Stimulated activated CD4-positive, alpha-beta T cell treated with anti-CD3 and anti-CD28 coated beads, TNF-alpha, amount 100 ng/mL, for 24 hours (primary cell): ENCODE measurements around the gene MRGPRG.

Source experiments
- DNase-seq, 3 experiments: peaks; one replicate each; pipeline ENCODE4 v3.0.0-alpha.2; 2020; ENCODE audit warnings: low read depth in 3 of 3

The MRGPRG gene

DNA sequence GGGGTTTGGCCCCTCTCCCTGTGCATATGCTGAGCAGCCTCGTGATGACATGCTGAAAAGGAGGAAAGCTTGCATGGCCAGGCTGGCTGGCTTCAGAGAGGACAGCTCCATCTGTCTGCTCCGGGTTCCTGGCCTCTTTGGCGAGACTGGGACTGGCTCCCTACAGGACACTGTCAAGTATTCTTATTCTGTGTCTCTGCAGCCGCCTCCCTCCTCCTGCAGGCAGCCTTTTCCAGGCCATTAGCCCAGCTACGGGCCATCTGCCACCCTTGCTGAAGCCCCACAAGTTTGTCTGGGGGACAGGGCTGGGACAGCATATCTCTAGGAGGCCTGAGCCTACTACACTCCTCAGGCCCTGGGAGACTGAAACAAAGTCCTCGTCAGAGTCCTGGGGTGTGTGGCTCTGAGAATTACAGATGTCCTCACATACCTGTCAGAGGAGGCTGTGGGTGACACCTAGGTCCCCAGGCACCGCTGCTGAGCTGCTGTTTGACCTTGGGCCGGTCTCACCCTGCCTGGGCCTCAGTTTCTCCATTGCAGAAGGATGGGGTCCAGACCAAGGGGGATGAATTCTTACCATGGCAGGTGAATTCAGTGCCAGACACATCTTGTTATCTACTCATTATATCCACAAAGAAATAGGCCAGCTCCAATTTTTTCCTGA, 11.0 kb downstream of the MRGPRG start:
- DNase-seq = no peak

DNA sequence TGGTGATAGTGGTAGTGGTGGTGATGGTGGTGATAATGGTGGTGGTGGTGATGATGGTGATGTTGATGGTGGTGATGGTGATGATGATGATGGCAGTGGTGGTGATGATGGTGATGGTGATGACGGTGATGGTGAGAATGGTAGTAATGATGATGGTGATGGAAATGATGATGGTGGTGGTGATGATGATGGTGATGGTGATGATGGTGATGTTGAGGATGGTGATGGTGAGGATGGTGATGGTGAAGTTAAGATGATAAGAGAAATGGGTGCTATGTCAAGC, 11.8 kb downstream of the MRGPRG start:
- DNase-seq = no peak

- no peak for DNase-seq
Observed at GRCh38 chr11:3206156-3206921, 12.3 kb downstream of the MRGPRG start.

GRCh38 chr11:3205261-3206155, 13.1 kb downstream of the MRGPRG start:
- no peak for DNase-seq

DNA sequence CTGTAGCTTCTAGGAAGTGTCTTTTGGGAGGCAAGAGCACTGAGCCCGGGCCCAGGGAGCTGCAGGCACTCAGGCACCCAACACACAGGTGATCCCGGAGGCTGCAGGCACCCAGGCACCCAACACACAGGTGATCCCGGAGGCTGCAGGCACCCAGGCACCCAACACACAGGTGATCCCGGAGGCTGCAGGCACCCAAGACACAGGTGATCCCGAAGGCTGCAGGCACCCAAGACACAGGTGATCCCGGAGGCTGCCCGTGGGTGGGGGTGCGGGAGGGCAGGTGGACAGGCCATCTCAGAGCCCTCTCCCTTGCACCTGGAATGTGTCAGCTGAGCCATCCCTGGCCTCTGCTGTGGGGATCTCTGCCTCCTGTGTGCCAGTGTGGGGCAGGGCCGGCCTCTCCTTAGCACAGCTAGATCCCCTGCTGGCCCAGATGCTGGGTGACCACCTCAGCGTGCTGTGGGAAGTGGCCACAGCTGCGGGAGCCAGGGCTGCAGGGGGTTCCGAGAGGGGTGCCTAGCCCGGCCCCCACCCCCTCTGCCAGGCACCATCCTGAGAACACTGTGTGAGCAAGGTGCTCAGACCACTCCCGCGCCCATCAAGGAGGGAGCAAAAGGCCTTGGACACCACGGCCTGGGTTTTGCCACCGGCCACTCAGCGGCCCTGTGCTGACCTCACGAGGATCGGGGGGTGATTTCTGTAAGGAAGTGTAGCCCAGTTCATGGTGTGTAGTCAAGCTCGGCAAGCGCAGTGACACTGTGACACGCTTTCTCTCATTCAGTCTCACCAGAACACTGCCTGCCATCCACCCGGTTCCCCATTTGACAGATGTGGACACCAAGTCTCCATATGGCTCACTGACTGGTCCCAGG, 14.2 kb downstream of the MRGPRG start:
- no peak for DNase-seq

GRCh38 chr11:3203221-3204043, 15.2 kb downstream of the MRGPRG start:
- no peak for DNase-seq

- DNase-seq = no peak
Observed at GRCh38 chr11:3202759-3203158, 15.9 kb downstream of the MRGPRG start.

DNA sequence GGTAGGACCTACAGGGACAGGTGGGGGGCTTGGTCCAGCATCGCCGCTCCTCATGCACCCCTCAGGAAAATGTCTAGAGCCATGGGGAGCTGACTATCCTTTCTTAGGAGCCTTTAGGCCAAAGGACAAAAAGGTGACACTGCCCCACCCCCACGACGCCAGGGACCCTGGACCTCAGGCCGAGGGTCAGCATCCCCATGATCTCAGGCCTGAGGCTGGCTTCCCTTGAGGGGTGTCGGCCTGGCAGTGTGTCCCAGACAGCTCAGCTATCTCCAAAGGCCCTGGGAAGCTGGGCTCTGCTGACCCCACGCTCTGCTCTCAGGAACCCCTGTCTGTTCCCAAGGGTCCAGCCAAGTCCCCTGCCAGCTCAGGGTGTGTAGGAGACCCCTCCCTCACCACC, 16.3 kb downstream of the MRGPRG start:
- DNase-seq = no peak

DNA sequence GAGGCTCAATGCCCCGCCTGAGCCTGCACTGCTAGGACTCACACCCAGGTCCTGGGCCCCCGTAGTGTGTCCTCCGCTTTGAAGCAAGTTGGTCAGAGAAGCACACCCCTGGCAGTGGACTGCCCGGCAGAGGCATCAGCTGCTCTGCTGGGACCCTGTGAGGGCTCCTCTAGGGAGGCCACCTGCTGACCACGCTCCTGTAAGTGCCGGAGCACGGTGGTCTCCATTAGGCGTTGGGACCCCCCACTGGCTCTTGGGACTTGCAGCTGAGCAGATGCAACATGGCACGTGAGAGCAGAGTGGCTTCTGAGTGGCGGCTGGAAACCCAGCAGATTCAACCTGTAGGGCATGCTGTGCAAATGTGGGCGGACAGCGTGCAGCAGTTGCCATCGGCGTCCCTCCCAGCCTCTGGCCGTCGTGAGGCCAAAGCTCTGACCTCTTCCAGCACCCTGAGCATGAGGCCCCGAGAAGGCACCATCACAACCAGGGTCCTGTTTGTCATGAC, 16.9 kb downstream of the MRGPRG start:
- no peak for DNase-seq

DNA sequence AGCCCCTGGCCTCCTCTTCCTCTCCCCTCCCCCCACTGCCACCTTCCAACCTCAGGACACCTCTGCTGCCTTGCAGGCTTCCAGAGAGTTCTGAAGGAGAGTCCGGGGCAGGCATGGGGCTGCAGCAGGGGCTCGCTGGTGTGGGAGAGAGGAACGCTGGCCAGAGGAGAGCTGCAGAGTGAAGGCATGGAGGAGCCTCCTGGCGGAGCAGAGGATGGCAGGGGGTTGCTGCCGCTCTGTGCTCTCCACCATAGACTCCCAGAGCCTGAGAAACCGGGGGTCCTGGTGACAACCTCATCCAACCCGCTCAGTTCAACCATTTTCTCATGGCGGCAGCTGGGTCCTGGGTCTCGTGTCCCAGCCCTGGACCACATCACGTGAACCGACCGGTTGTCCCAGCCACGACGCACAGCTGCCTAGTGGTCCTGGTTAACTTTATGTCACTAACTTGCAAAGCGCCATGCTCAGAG, 17.5 kb downstream of the MRGPRG start:
- no peak for DNase-seq

DNA sequence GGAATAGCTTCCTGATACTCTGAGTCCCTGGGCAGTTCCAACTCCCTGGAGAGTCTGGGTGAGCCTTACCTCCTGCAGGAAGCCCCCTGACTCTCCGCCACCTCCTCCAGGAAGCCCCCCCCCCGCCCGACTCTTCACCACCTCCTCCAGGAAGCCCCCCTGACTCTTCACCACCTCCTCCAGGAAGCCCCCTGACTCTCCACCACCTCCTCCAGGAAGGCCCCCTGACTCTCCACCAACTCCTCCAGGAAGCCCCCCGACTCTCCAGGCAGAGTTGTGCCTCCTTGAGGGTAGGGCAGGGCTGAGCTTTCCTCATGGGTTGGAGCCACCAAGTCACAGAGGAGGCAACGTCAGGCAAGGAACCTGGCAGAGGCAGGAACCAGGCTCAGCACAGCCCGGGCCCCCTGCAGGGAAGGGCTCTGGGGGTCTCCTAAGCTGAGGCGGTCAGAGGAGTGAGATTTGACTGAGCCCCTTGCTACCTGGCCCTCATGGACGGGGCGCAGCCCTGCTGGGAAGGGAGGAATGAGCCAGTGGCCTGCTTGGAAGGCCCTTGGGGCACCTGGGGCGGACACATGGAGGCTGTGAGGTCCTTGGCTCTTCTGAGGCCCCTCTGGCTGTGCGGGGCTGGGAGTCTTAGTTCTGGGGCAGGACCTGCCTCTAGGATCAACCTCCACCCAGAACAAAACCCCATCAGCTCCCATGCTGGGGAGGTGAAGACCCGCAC, 18.1 kb downstream of the MRGPRG start:
- DNase-seq = no peak

DNA sequence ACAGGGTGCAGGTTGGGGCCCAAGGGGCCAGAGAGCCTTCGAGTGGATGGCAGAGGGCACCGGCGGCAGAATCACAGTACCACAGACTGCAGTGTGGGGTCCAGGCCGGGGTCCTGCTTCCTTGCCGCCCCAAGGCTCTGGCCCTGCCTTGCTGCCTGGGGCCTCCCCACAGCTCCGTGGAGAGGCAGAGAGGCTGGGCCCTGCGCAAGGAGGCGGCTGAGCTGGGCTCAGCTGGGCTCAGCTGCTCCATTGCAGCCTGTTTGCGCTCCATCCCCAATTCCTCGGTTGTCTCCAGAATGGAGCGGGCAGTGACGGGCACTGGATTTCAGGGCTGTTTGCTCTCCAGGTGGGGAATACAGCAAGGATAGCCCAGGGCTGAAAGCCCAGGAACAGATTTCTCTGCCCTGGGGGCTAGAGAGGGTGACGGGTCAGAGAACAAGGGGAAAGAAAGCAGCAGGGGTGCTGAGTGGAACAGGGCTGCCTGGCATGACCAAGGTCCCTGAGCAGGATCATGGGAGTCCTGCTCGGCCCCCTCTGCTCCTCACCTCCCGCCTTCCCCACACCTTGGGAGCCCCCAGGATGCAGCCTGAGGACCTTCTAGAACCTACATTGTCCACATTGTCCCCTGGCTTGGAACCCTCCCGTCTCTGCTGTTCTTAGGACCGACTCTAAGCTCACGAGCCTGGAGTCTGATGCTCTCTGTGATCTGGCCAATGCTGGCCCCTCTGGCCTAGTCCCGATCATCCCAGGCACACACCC, 18.9 kb downstream of the MRGPRG start:
- DNase-seq = no peak

- no peak for DNase-seq
Observed at GRCh38 chr11:3198815-3199214, 19.8 kb downstream of the MRGPRG start.

- no peak for DNase-seq
Observed at GRCh38 chr11:3197878-3198528, 20.6 kb downstream of the MRGPRG start.

GRCh38 chr11:3197044-3197695, 21.4 kb downstream of the MRGPRG start:
- no peak for DNase-seq

DNA sequence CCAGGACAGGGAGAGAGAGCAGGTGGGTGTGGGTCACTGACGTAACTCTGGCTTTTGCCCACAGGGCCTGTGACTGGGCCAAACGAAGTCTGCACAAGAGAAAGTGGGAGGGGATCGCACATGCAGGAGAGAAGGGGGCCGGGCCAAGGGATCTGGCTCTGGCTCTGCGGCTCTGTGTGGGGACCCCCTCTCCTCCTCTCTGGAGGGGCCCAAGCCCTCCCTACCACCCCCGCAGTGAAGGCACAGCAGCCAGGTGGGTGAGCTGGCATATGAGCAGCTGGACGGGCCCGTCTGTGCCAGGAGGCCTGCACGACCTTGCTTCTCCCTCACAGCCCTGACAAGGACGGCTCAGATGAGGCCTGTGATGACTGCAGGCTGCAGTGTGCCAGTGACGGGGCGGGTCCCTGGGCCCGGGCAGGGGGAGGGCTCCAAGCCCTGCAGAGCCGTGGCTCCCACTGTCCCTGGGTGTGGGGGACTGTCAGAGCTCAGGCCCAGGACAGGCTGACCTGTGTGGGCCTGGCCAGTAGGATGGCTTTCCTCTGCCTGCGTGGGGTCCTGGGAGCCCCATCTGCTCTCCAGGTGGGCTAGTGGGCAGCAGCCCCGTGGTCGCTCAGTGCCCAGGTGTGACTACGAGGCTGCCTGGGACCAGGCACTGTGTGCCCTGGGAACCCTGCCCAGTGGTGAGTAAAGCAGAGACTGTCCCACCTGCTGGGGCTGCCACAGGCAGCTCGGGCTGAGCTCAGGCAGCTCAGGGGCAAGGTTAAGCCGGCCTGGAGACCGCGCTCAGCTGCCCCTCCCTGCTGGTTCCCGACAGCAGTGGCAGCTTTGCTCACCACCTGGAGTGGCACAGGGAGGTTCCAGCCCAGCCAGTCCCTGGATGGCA, 22.2 kb downstream of the MRGPRG start:
- DNase-seq = no peak
